ENCODE data around the gene ARID4B.

The ARID4B gene

GRCh38 chr1:235124111-235124510, 203.9 kb downstream of the ARID4B start:
- DNase-seq: no peak

- no peak for DNase-seq
Measured at GRCh38 chr1:235122348-235122747, 205.6 kb downstream of the ARID4B start.

Data from stimulated activated naive CD4-positive, alpha-beta T cell treated with Interleukin-2 at 50 U/mL for 16 hours (primary cell).